HTR-8/SVneo (cell line): Measurements from ENCODE around the gene TMEM255A.
"Not testable (repeated sequence)": the region's sequence is repeated elsewhere in the genome, so short reads cannot be mapped to it uniquely, and the experiment has no call there.

ENCODE experiments used
- DNase-seq: peaks from one replicate; pipeline ENCODE4 v3.0.0; 2011; ENCODE audit warnings: low spot score, mixed read lengths; ENCODE audit not compliant: insufficient read length
- FAIRE-seq: peaks from 2 replicates; lab custom pipeline; 2011; peaks lifted over from hg19 to GRCh38; lab: Jason Lieb, UNC

TMEM255A gene

GRCh38 chrX:120310861-120311726 lies at the start of gene TMEM255A:
Gene TMEM255A, minus strand, starts transcription at chrX:120311461. Its CDS starts 152 bp downstream, at chrX:120311309.
- no peak for FAIRE-seq
- DNase-seq, result no peak

GRCh38 chrX:120358737-120359456 lies 47.6 kb upstream of the TMEM255A start:
- no peak for DNase-seq
- FAIRE-seq, result no peak

- FAIRE-seq (no peak), DNase-seq (no peak)
These were observed 45.9 kb upstream of the TMEM255A start for GRCh38 chrX:120357186-120357585.

GRCh38 chrX:120356084-120356483 lies 44.8 kb upstream of the TMEM255A start:
- DNase-seq (no peak), FAIRE-seq (no peak)

GRCh38 chrX:120350450-120351138 lies 39.3 kb upstream of the TMEM255A start:
- FAIRE-seq (no peak), DNase-seq (no peak)

GRCh38 chrX:120344566-120344965 lies 33.3 kb upstream of the TMEM255A start:
- FAIRE-seq, DNase-seq: not testable (repeated sequence)

- no peak for FAIRE-seq
- no peak for DNase-seq
These were observed 25.6 kb upstream of the TMEM255A start for GRCh38 chrX:120336899-120337298.

- DNase-seq (no peak), FAIRE-seq (no peak)
These were observed 24.0 kb upstream of the TMEM255A start for GRCh38 chrX:120335289-120335688.

GRCh38 chrX:120334603-120335002 lies 23.3 kb upstream of the TMEM255A start:
- DNase-seq, result no peak
- FAIRE-seq, result no peak

GRCh38 chrX:120334151-120334550 lies 22.9 kb upstream of the TMEM255A start:
- DNase-seq, result no peak
- no peak for FAIRE-seq

GRCh38 chrX:120332394-120332793 lies 21.1 kb upstream of the TMEM255A start:
- FAIRE-seq (no peak), DNase-seq (no peak)

- DNase-seq (no peak), FAIRE-seq (no peak)
These were observed 19.9 kb upstream of the TMEM255A start for GRCh38 chrX:120331116-120331515.

- DNase-seq, result no peak
- no peak for FAIRE-seq
These were observed 10.4 kb upstream of the TMEM255A start for GRCh38 chrX:120321520-120322281.

- FAIRE-seq (no peak), DNase-seq (no peak)
These were observed 7.2 kb upstream of the TMEM255A start for GRCh38 chrX:120318411-120318810.

- no peak for DNase-seq
- no peak for FAIRE-seq
These were observed 5.5 kb upstream of the TMEM255A start for GRCh38 chrX:120316587-120317283.

- no peak for FAIRE-seq
- DNase-seq, result no peak
These were observed 4.5 kb upstream of the TMEM255A start for GRCh38 chrX:120315776-120316175.

- FAIRE-seq, result no peak
- DNase-seq, result no peak
These were observed 434 bp upstream of the TMEM255A start for GRCh38 chrX:120311727-120312063.

- FAIRE-seq, result no peak
- no peak for DNase-seq
These were observed 1.2 kb downstream of the TMEM255A start for GRCh38 chrX:120309873-120310705.
